HUES48 (cell line): Measurements from ENCODE around the gene KRTAP5-3.

Source experiments
- H3K27ac ChIP-seq: one replicate; pipeline ENCODE4 v1.7.0; 2013; ENCODE audit warnings: low read depth, low read length, inconsistent platforms
- H3K27me3 ChIP-seq: 2 replicates; pipeline ENCODE4 v1.6.1; 2013; ENCODE audit warnings: mild to moderate bottlenecking, low read length; ENCODE audit not compliant: control insufficient read depth, insufficient read depth
- H3K36me3 ChIP-seq: 2 replicates; pipeline ENCODE4 v1.6.1; 2013; ENCODE audit warnings: low read length; ENCODE audit not compliant: control insufficient read depth, insufficient read depth
- H3K4me1 ChIP-seq: 2 replicates; pipeline ENCODE4 v1.6.1; 2013; ENCODE audit warnings: mild to moderate bottlenecking, low read length; ENCODE audit not compliant: control insufficient read depth, insufficient read depth
- H3K4me3 ChIP-seq: 2 replicates; pipeline ENCODE4 v1.5.1; 2013; ENCODE audit warnings: mild to moderate bottlenecking, low read depth, low read length
- H3K9ac ChIP-seq: 2 replicates; pipeline ENCODE4 v1.6.1; 2013; ENCODE audit warnings: mild to moderate bottlenecking, low read depth, low read length, moderate library complexity
- H3K9me3 ChIP-seq: 2 replicates; pipeline ENCODE4 v1.6.1; 2013; ENCODE audit warnings: low read length; ENCODE audit not compliant: control insufficient read depth, insufficient read depth

The KRTAP5-3 gene

GRCh38 chr11:1642288-1643145 is 34.3 kb upstream of the KRTAP5-3 start:
- Histone ChIP-seq H3K36me3 (no peaks in the 10 kb centered on the region), H3K9ac (no peak overlapping the region), H3K4me1 (no peaks in the 10 kb centered on the region), H3K27me3 (no peaks in the 10 kb centered on the region), H3K4me3 (no peak overlapping the region), H3K9me3 (no peaks in the 10 kb centered on the region), H3K27ac (no peak overlapping the region)

- Histone ChIP-seq H3K36me3 (no peaks in the 10 kb centered on the region), H3K27ac (no peak overlapping the region), H3K9ac (no peak overlapping the region), H3K9me3 (no peaks in the 10 kb centered on the region), H3K27me3 (no peaks in the 10 kb centered on the region), H3K4me3 (no peak overlapping the region), H3K4me1 (no peaks in the 10 kb centered on the region)
Observed at GRCh38 chr11:1641096-1641495, 32.8 kb upstream of the KRTAP5-3 start.

- H3K4me3 ChIP-seq, result no peak overlapping the region
- H3K27me3 ChIP-seq, result no peaks in the 10 kb centered on the region
- no peaks in the 10 kb centered on the region for H3K36me3 ChIP-seq
- H3K9me3 ChIP-seq, result no peaks in the 10 kb centered on the region
- no peak overlapping the region for H3K9ac ChIP-seq
- no peaks in the 10 kb centered on the region for H3K4me1 ChIP-seq
- no peak overlapping the region for H3K27ac ChIP-seq
Observed at GRCh38 chr11:1640076-1640946, 32.0 kb upstream of the KRTAP5-3 start.

- H3K9me3 ChIP-seq, result no peaks in the 10 kb centered on the region
- H3K27ac ChIP-seq, result no peak overlapping the region
- no peak overlapping the region for H3K4me3 ChIP-seq
- H3K9ac ChIP-seq, result no peak overlapping the region
- H3K4me1 ChIP-seq, result no peaks in the 10 kb centered on the region
- no peaks in the 10 kb centered on the region for H3K36me3 ChIP-seq
- H3K27me3 ChIP-seq, result no peaks in the 10 kb centered on the region
Observed at GRCh38 chr11:1639666-1640065, 31.4 kb upstream of the KRTAP5-3 start.

GRCh38 chr11:1639102-1639620 is 30.9 kb upstream of the KRTAP5-3 start:
- Histone ChIP-seq H3K27me3 (no peaks in the 10 kb centered on the region), H3K9ac (no peak overlapping the region), H3K4me1 (no peaks in the 10 kb centered on the region), H3K4me3 (no peak overlapping the region), H3K27ac (no peak overlapping the region), H3K9me3 (no peaks in the 10 kb centered on the region), H3K36me3 (no peaks in the 10 kb centered on the region)

GRCh38 chr11:1638344-1638743 is 30.1 kb upstream of the KRTAP5-3 start:
- Histone ChIP-seq H3K9ac (no peak overlapping the region), H3K4me3 (no peak overlapping the region), H3K4me1 (no peaks in the 10 kb centered on the region), H3K27ac (no peak overlapping the region), H3K36me3 (no peaks in the 10 kb centered on the region), H3K27me3 (no peaks in the 10 kb centered on the region), H3K9me3 (no peaks in the 10 kb centered on the region)

- no peaks in the 10 kb centered on the region for H3K4me1 ChIP-seq
- H3K27ac ChIP-seq, result no peak overlapping the region
- no peaks in the 10 kb centered on the region for H3K27me3 ChIP-seq
- H3K9me3 ChIP-seq, result no peaks in the 10 kb centered on the region
- H3K36me3 ChIP-seq, result no peaks in the 10 kb centered on the region
- H3K4me3 ChIP-seq, result no peak overlapping the region
- H3K9ac ChIP-seq, result no peak overlapping the region
Observed at GRCh38 chr11:1637628-1638027, 29.4 kb upstream of the KRTAP5-3 start.

GRCh38 chr11:1636291-1636950 is 28.2 kb upstream of the KRTAP5-3 start:
- Histone ChIP-seq H3K36me3 (no peaks in the 10 kb centered on the region), H3K9me3 (no peaks in the 10 kb centered on the region), H3K9ac (no peak overlapping the region), H3K27me3 (no peaks in the 10 kb centered on the region; the same call in 1 of the 2 replicates), H3K27ac (no peak overlapping the region), H3K4me3 (no peak overlapping the region), H3K4me1 (no peaks in the 10 kb centered on the region)

- H3K4me3 ChIP-seq, result no peak overlapping the region
- no peak overlapping the region for H3K27ac ChIP-seq
- H3K9ac ChIP-seq, result no peak overlapping the region
Observed at GRCh38 chr11:1633864-1634263, 25.6 kb upstream of the KRTAP5-3 start.

GRCh38 chr11:1632053-1632714 is 23.9 kb upstream of the KRTAP5-3 start:
- Histone ChIP-seq H3K9me3 (no peaks in the 10 kb centered on the region), H3K4me3 (no peak overlapping the region), H3K9ac (no peak overlapping the region), H3K27ac (no peak overlapping the region), H3K36me3 (no peaks in the 10 kb centered on the region), H3K4me1 (peaks cover 4% of the 10 kb centered on the region; the same call in 1 of the 2 replicates), H3K27me3 (peaks cover 11% of the 10 kb centered on the region)

More at GRCh38 chr11:1633864-1634263, 25.6 kb upstream of the KRTAP5-3 start:
- peaks cover 4% of the 10 kb centered on the region; the same call in 1 of the 2 replicates for H3K4me1 ChIP-seq
- H3K27me3 ChIP-seq, result peaks cover 5% of the 10 kb centered on the region
- no peaks in the 10 kb centered on the region for H3K36me3 ChIP-seq
- H3K9me3 ChIP-seq, result no peaks in the 10 kb centered on the region
